Osteoblast (primary cell): Measurements from ENCODE around the gene ERGIC3. TPM values are rescaled to one million over a fixed set of nuclear protein-coding genes. Genes with fewer than 3 reads are reported as not detected.

ENCODE experiments used
- DNase-seq: peaks from one replicate; pipeline ENCODE4 v3.0.0; 2011; ENCODE audit warnings: low spot score, mixed read lengths; ENCODE audit not compliant: insufficient read length; ENCODE audit errors: missing footprints
- H2AFZ ChIP-seq: 2 replicates; pipeline ENCODE4 v1.6.0; 2011; ENCODE audit warnings: mild to moderate bottlenecking, low read length
- H3K27ac ChIP-seq: 2 replicates; pipeline ENCODE4 v1.5.1; 2011; ENCODE audit warnings: mild to moderate bottlenecking, low read depth, low read length, moderate library complexity
- H3K27me3 ChIP-seq: 2 replicates; pipeline ENCODE4 v1.6.0; 2012; ENCODE audit warnings: mild to moderate bottlenecking, control low read depth, inconsistent platforms, low read length, moderate library complexity; ENCODE audit not compliant: insufficient read depth
- H3K36me3 ChIP-seq: 2 replicates; pipeline ENCODE4 v1.5.1; 2011; ENCODE audit warnings: mild to moderate bottlenecking, low read length, control low read depth, moderate library complexity; ENCODE audit not compliant: insufficient read depth
- H3K4me1 ChIP-seq: 2 replicates; pipeline ENCODE4 v1.5.1; 2011; ENCODE audit warnings: mild to moderate bottlenecking, low read length, control low read depth, moderate library complexity; ENCODE audit not compliant: insufficient read depth
- H3K4me2 ChIP-seq: 2 replicates; pipeline ENCODE4 v1.6.0; 2011; ENCODE audit warnings: mild to moderate bottlenecking, low read length; ENCODE audit not compliant: insufficient read depth
- H3K4me3 ChIP-seq: fragments of 200-600 bp; sonication (generic); 3 replicates; pipeline ENCODE4 v1.5.1; 2012; ENCODE audit warnings: mild to moderate bottlenecking, low read length, inconsistent platforms; ENCODE audit not compliant: insufficient read depth
- H3K79me2 ChIP-seq: 2 replicates; pipeline ENCODE4 v1.6.0; 2012; ENCODE audit warnings: mild to moderate bottlenecking, low read length, control low read depth, inconsistent platforms; ENCODE audit not compliant: insufficient read depth
- H3K9me3 ChIP-seq: 2 replicates; pipeline ENCODE4 v1.5.1; 2011; ENCODE audit warnings: low read depth, low read length, control low read depth
- H4K20me1 ChIP-seq: 2 replicates; pipeline ENCODE4 v1.6.0; 2012; ENCODE audit warnings: mild to moderate bottlenecking, low read length, control low read depth; ENCODE audit not compliant: insufficient read depth
- total RNA-seq: library from RNA; depleted of rRNA; stranded (reverse); fragments of >200 nt; gene quantifications from 2 replicates; pipeline ENCODE4 v1.2.3, GENCODE V29; 2012
- TF ChIP-seq, protein P1 (sequence below): IDR thresholded peaks from 2 replicates; pipeline ENCODE4 v1.5.1; 2011; ENCODE audit warnings: mild to moderate bottlenecking, low read depth, low read length, moderate library complexity; ENCODE audit errors: extremely low read depth

ERGIC3 gene
- total RNA-seq, 1 donor, result 538 TPM

GRCh38 chr20:35579196-35579595 is 37.3 kb downstream of the ERGIC3 start:
- H3K9me3 ChIP-seq, result no peaks in the 10 kb centered on the region
- no peak overlapping the region for H3K27ac ChIP-seq
- H3K4me1 ChIP-seq, result no peaks in the 10 kb centered on the region
- no peak for DNase-seq
- H2AFZ ChIP-seq, result no peak overlapping the region
- no peaks in the 10 kb centered on the region for H4K20me1 ChIP-seq
- no peak overlapping the region for H3K4me2 ChIP-seq
- H3K27me3 ChIP-seq, result no peaks in the 10 kb centered on the region
- no peak overlapping the region for H3K4me3 ChIP-seq
- no peaks in the 10 kb centered on the region for H3K79me2 ChIP-seq
- H3K36me3 ChIP-seq, result no peaks in the 10 kb centered on the region
- TF ChIP-seq, protein P1, sequence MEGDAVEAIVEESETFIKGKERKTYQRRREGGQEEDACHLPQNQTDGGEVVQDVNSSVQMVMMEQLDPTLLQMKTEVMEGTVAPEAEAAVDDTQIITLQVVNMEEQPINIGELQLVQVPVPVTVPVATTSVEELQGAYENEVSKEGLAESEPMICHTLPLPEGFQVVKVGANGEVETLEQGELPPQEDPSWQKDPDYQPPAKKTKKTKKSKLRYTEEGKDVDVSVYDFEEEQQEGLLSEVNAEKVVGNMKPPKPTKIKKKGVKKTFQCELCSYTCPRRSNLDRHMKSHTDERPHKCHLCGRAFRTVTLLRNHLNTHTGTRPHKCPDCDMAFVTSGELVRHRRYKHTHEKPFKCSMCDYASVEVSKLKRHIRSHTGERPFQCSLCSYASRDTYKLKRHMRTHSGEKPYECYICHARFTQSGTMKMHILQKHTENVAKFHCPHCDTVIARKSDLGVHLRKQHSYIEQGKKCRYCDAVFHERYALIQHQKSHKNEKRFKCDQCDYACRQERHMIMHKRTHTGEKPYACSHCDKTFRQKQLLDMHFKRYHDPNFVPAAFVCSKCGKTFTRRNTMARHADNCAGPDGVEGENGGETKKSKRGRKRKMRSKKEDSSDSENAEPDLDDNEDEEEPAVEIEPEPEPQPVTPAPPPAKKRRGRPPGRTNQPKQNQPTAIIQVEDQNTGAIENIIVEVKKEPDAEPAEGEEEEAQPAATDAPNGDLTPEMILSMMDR, result no peak

DNA sequence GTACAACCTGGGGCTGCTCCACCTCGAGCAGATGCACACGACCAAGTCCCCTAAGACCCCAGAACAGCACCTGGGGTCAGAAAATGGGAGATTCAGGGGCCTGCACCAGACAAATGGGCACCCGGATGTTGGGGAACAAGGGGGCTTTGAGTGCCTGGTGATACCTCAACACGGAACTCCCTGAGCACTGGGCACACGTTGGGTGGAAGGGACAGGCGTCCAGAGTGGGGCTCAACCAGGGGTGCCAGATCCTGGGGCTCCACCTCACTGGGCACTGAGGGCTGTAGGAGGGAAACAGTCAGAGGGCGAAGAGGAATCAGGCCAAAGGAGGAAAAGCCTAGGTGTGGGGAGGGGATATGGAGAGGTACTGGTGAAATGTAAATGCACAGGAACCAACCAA is 40.3 kb downstream of the ERGIC3 start:
- H3K27me3 ChIP-seq, result no peaks in the 10 kb centered on the region
- no peaks in the 10 kb centered on the region for H3K36me3 ChIP-seq
- H3K9me3 ChIP-seq, result no peaks in the 10 kb centered on the region
- no peaks in the 10 kb centered on the region for H3K79me2 ChIP-seq
- H4K20me1 ChIP-seq, result no peaks in the 10 kb centered on the region
- no peak overlapping the region for H3K4me3 ChIP-seq
- no peak overlapping the region for H3K4me2 ChIP-seq
- H2AFZ ChIP-seq, result no peak overlapping the region
- no peak overlapping the region for H3K27ac ChIP-seq
- TF ChIP-seq, protein P1, result no peak
- no peaks in the 10 kb centered on the region for H3K4me1 ChIP-seq
- no peak for DNase-seq

DNA sequence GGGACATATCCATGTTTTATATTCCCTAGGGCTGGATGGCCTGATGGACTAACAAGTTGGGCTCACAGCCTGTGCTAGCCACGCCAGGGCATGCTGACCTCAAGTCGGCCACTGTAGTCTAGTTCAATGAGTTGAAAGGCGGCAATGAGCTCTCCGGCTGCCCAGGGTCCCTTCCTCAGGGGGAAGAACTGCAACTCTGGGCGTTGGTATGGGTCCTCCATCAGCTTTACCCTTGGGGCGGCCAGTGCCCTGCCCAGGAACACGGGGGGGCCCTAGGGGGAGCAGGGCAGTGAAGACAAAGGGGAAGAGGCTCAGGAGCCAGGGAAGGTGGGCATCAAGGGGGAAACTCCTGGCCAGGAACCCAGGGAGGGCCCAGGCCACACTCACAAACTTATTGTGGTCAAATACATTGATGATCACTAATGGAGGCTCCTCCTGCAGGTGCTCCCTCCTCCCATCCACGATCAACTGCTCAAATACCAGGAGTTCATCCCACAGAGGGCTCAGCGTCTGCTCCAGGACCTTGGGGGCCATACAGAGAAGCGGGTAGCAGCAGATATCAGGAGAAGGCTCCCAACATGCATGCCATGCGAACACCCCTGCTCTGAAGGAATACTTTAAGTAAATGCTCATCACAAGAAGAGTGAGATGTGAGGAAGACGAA is 41.0 kb downstream of the ERGIC3 start:
- Histone ChIP-seq H3K4me3 (no peak overlapping the region), H3K79me2 (no peaks in the 10 kb centered on the region), H3K27ac (no peak overlapping the region), H3K9me3 (no peaks in the 10 kb centered on the region), H3K4me1 (no peaks in the 10 kb centered on the region), H3K27me3 (no peaks in the 10 kb centered on the region), H2AFZ (no peak overlapping the region), H3K36me3 (no peaks in the 10 kb centered on the region), H4K20me1 (no peaks in the 10 kb centered on the region), H3K4me2 (no peak overlapping the region)
- TF ChIP-seq, protein P1, result no peak
- no peak for DNase-seq

GRCh38 chr20:35583636-35584560 is 42.0 kb downstream of the ERGIC3 start:
- Histone ChIP-seq H3K27me3 (no peaks in the 10 kb centered on the region), H3K27ac (no peak overlapping the region), H4K20me1 (no peaks in the 10 kb centered on the region), H3K79me2 (no peaks in the 10 kb centered on the region), H3K9me3 (no peaks in the 10 kb centered on the region), H3K4me2 (no peak overlapping the region), H3K4me3 (no peak overlapping the region), H2AFZ (no peak overlapping the region), H3K36me3 (no peaks in the 10 kb centered on the region), H3K4me1 (no peaks in the 10 kb centered on the region)
- no peak for DNase-seq
- TF ChIP-seq, protein P1, result no peak
